Measurements from ENCODE around the gene CDK5.

The CDK5 gene

DNA sequence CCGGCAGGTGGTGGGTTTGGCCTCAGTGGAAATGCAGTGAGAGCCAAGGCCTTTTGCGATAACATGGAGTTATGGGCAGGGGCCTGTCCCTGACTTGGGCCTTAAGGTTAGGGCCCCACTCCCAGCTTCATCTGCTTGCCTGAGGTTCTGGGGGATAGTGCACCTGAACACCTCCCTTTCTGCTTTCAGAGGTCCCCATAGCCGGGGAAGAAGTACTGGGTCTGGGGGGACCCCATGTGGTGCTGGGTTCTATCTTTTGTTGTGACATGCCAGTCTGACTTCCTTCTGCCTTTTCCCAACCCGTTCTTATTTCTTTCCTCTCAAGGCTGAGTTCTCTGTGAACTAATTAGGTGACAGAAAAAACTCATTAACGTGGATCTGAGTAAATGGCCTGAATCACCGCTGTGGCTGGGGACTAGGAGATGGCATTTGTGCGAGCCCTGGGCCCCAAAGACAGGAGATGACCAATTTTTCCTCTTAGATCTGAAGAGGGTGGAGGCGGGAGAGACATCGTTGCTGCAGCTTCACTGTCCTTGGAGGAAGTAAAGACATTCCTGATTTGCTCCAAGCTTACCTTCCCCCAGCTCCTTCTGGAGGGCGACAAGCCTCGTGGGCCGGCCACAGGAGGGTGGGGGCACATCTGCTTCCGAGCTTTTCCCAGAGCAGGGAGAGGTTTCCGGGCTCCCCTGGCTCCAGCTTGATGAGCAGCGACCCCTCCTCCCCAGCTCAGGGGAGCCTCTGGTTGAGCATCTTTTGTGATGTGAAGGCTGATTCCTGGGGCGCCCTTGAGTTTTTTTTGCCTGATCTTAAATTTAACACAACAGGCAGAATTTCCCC lies 30.5 kb upstream of the CDK5 start:
- Histone ChIP-seq H3K4me3 (ENCODE audit: low read depth, low read length) (peak overlapping the region; percentile 94), H3K36me3 (peaks cover 40% of the 10 kb centered on the region), H3K9me3 (no peaks in the 10 kb centered on the region), H3K27me3 (no peaks in the 10 kb centered on the region), H3K4me1 (peaks cover 23% of the 10 kb centered on the region)
- TF ChIP-seq, protein P1, sequence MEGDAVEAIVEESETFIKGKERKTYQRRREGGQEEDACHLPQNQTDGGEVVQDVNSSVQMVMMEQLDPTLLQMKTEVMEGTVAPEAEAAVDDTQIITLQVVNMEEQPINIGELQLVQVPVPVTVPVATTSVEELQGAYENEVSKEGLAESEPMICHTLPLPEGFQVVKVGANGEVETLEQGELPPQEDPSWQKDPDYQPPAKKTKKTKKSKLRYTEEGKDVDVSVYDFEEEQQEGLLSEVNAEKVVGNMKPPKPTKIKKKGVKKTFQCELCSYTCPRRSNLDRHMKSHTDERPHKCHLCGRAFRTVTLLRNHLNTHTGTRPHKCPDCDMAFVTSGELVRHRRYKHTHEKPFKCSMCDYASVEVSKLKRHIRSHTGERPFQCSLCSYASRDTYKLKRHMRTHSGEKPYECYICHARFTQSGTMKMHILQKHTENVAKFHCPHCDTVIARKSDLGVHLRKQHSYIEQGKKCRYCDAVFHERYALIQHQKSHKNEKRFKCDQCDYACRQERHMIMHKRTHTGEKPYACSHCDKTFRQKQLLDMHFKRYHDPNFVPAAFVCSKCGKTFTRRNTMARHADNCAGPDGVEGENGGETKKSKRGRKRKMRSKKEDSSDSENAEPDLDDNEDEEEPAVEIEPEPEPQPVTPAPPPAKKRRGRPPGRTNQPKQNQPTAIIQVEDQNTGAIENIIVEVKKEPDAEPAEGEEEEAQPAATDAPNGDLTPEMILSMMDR (IDR thresholded peaks at IDR 0.05; ENCODE audit: low read depth, low read length) = no peak
- no peak for DNase-seq

DNA sequence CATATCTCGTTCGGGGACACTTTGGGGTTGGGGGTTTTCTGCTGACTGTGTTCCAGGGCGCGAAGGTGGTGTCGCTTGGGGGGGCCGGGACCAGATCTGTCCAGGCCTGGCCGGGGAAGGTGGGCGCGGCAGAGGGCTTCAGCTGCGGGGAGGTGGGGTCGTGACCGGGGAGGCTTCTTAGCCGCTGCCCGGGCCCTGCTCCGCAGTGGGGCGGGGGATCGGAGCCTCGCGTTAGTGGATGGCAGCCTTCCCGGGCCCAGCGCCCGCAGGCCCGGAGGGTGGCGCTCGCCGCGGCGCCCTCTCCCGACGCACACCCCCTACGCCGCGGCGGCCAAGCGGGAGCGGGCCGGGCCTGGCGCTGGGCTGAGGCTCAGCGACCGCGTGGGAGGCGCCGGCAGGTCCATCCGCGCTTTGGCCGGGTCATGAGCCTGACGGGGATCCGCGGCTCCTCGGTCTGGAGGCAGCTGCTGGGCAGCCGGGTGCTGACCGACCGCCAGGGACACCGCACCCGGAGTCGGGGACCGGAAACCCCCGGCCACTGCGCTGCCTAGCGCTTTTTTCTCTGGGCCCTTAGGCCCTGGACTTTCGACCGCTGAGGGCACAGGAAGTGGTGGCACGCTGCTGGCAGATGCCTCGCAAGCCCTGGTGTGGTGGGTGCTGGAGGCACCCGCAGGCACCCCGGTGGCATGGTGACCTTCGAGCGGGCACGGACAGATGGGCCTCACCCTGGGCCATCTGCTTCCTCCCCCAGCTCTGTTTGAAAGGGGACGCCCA lies 29.7 kb upstream of the CDK5 start:
- peak; percentile 67 for DNase-seq
- H3K9me3 ChIP-seq = no peaks in the 10 kb centered on the region
- peaks cover 23% of the 10 kb centered on the region for H3K4me1 ChIP-seq
- no peaks in the 10 kb centered on the region for H3K27me3 ChIP-seq
- TF ChIP-seq, protein P1 (IDR thresholded peaks at IDR 0.05; ENCODE audit: low read depth, low read length) = no peak
- H3K36me3 ChIP-seq = peaks cover 35% of the 10 kb centered on the region
- peak overlapping the region; percentile 94 for H3K4me3 ChIP-seq (ENCODE audit: low read depth, low read length)

DNA sequence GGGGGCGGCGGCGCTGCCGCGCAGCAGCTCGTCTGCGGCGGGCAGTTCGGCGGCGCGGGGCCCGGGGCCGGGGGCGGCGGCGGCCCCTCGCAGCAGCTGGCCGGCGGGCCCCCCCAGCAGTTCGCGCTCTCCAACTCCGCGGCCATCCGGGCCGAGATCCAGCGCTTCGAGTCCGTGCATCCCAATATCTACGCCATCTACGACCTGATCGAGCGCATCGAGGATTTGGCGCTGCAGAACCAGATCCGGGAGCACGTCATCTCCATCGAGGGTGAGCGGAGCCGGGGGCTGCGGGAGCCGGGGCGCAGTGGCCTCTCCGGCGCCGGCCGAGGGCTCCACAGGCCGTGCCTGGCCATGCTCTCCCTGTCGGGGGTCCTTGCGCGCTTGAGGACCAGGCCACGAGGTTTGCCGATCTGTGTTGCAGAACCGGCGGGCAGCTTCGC lies 29.1 kb upstream of the CDK5 start:
- TF ChIP-seq, protein P1 (IDR thresholded peaks at IDR 0.05; ENCODE audit: low read depth, low read length) = no peak
- no peaks in the 10 kb centered on the region for H3K27me3 ChIP-seq
- H3K9me3 ChIP-seq = no peaks in the 10 kb centered on the region
- DNase-seq = peak; percentile 52
- H3K4me3 ChIP-seq (ENCODE audit: low read depth, low read length) = peak overlapping the region; percentile 94
- H3K36me3 ChIP-seq = peaks cover 30% of the 10 kb centered on the region
- H3K4me1 ChIP-seq = peaks cover 26% of the 10 kb centered on the region

DNA sequence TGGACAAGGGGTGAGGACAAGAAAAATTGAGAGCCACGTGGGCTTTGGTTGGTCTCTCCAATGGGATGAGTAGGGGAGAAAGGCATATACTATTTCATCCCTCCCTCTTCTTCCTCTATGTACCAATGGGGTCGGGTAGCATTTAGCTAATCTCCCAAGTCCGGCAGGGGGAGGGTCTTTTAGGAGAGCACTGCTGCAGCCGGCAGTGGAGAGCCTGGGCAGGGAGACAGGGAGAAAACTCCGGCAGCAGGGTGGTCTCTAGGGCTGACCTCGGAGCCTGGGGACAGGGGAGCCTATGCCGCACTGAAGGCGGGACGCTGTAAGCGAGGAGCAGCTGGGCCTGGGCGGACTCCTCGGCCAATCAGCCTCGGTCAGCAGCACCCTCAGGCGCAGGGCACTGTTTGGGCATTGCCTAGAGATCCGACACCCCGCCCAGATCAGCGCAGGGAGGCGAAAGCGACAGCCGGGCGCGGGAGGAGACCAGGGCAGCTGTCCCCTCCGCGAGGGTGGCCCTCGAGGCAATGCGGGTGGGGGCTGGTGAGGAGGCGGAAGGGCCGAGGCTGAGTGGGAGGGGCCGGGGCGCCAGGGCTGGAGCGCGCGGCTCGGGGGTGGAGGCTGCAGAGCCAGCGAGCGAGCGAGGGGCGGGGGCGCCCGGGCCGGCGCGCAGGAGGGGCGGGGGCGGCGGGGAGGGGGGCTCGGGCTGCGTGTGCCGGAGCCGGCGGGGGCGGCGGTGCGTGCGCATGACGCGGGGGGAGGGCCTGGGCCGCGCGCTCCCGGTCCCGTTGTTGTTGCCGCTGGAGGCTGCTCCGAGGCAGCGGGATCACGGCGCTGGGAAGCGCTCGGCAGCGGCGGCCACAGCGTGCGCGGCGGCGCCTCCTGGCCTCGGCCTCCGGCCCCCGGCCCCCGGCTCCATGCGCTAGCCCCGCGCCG lies 28.3 kb upstream of the CDK5 start, which contains the start of gene AGAP3:
Gene AGAP3, plus strand, starts transcription at position 785 of the 930 bp plus-strand sequence. CDS start 267 bp downstream, outside the sequence.
- Histone ChIP-seq H3K4me1 (peaks cover 26% of the 10 kb centered on the region), H3K27me3 (no peaks in the 10 kb centered on the region), H3K9me3 (no peaks in the 10 kb centered on the region), H3K36me3 (peaks cover 21% of the 10 kb centered on the region), H3K4me3 (ENCODE audit: low read depth, low read length) (peak within 1 kb of the TSS; percentile 94)
- TF ChIP-seq, protein P1 (IDR thresholded peaks at IDR 0.05; ENCODE audit: low read depth, low read length) = no peak
- DNase-seq = peak; percentile 95

DNA sequence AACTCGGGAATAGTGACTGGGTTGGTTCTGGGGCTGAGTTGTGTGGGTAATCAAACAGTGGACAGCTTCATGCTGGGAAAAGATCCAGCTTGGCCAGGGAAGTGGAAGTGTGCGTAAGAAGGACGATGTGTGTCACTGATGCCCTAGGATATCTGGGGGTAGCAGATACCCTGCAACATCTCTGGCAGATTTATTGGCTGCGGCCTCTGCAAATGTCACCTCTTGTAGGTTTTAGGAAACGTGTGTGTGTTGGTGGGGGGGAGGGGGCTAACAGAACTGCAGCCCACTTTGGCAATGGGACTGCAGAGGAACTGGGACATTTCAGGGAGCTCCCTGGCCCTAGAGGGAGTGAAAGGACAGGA lies 27.6 kb upstream of the CDK5 start:
- Histone ChIP-seq H3K4me1 (peaks cover 26% of the 10 kb centered on the region), H3K27me3 (no peaks in the 10 kb centered on the region), H3K4me3 (ENCODE audit: low read depth, low read length) (peak overlapping the region; percentile 58), H3K36me3 (peaks cover 20% of the 10 kb centered on the region), H3K9me3 (no peaks in the 10 kb centered on the region)
- no peak for DNase-seq
- TF ChIP-seq, protein P1 (IDR thresholded peaks at IDR 0.05; ENCODE audit: low read depth, low read length) = no peak
